Measurements from ENCODE around the gene SLC7A14. TPM values are rescaled to one million over a fixed set of nuclear protein-coding genes. Genes with fewer than 3 reads are reported as not detected.

Gene SLC7A14
- total and polyA plus RNA-seq, 2 donors (not counting 3 experiments of a cell fraction or from before 2014, with no cell fraction given): 0.07 to 0.57 TPM

DNA sequence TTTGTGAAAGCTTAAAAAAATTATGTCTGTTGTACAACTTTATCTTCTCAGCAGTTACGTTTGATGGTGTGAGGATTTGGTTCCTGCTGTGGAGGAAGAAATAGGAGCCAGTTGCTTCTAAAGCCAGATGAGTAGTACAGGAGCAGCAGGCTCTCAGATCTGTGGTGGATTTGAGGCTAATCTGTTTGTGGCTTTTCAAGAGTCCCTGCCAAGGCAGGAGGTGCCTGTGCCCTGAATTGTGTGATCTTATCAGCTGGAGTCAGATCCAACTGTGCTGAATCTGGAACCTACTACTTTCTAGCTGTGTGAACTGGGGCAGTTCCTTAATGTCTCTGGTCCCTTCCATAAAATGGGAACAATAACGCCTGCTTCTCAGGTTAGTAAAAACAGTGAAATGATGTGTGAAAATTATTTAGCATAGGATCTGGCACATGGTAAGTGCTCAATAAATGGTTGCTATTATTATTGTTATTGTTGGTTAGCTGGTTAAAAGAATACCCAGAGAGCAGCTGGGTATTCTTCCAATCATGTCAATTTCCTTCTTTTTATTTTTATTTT lies 159.6 kb downstream of the SLC7A14 start:
- CTCF ChIA-PET: interaction anchor here (0.6 to 3.0 kb wide), 6 partner anchors 12 to 422 kb away, joined by 3 to 15 read pairs (median 4); no protein-coding TSS in a partner anchor

DNA sequence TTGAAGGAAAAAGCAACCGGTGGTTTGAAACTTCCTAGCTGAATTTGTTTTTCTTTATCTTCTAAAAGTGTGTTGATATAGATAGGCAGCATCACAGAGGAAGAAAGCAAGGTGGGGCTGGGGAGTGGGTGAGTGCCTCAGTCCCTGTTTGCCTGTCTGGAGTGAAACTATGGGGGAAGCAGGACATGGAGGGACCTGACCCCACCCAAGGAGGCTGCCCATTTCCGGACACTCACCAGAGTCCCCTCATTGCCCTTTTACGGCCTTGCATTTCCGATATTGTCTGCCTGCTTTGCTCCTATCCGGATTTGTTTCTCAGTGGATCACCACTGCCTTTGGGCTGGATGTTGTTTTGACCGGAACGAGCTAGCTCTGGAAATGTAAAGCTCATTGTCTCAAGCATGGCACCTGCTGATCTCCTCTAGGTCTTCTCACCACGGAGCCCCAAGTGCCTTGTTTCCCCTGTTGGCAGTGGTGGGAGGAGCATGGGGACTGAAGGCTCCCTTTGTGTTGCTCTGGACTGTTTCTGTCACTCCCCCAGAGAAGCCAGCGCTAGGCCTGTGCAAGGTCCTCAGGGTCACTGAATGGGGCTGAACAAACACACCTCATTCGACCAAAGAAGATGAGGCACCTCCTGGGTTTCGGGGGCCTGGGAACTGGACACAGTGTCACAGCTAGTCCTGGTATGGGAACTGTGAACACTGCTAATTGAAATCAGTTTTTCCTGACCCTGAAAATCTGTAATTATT lies 160.2 kb downstream of the SLC7A14 start:
- POLR2A ChIA-PET: no interaction called here
- Histone ChIP-seq H3K4me2 (ENCODE audit: insufficient read depth, low read length) (peak overlapping the region; percentile 50), H4K20me1 (replicated peaks; ENCODE audit: control insufficient read depth, extremely low read depth, insufficient read depth, low read length) (no peaks in the 10 kb centered on the region), H3K36me3 (ENCODE audit: control insufficient read depth in 2 of 2, extremely low read depth in 1 of 2, insufficient read depth in 2 of 2, low read length in 2 of 2) (peaks cover 3 to 11% of the 10 kb centered on the region in 2 experiments), H3K27ac (ENCODE audit: insufficient read depth, low read depth, low read length) (peak overlapping the region; percentile 70), H3K4me1 (ENCODE audit: control insufficient read depth, extremely low read depth, insufficient read depth, low read length) (peaks cover 50% of the 10 kb centered on the region), H2AFZ (ENCODE audit: low read depth, low read length) (no peak overlapping the region), H3K27me3 (ENCODE audit: control insufficient read depth in 2 of 2, insufficient read depth in 2 of 2, low read length in 2 of 2) (no peaks in the 10 kb centered on the region), H3K9ac (replicated peaks; ENCODE audit: extremely low read depth, insufficient read depth, low read length) (peak overlapping the region; percentile 3), H3K9me1 (replicated peaks; ENCODE audit: control insufficient read depth, extremely low read depth, insufficient read depth, low read length) (no peaks in the 10 kb centered on the region), H3K9me3 (replicated peaks; ENCODE audit: control insufficient read depth, insufficient read depth, low read length) (no peaks in the 10 kb centered on the region), H3K79me2 (ENCODE audit: control insufficient read depth, insufficient read depth, low read length) (peaks cover 97% of the 10 kb centered on the region), H3K4me3 (replicated peaks in 1 of 3; ENCODE audit: insufficient read depth in 1 of 3, low read depth in 1 of 3, low read length in 3 of 3) (no peak overlapping the region)
- BruUV-seq (replicated peaks): no TSS peak
- dilution Hi-C loops (cut with MboI; ENCODE audit: extremely low pct_ligation_motif_present, low sequenced_read_pairs) (no loop called here), intact Hi-C loops (cut with micrococcal nuclease) (no loop called here)
- TF ChIP-seq GATA2 (IDR thresholded peaks at IDR 0.05; ENCODE audit: insufficient read depth, insufficient read length, low read depth, low read length) (no peak), JUN (IDR thresholded peaks at IDR 0.05; ENCODE audit: borderline replicate concordance, insufficient read depth, insufficient read length, low read depth) (no peak), MYC (IDR thresholded peaks at IDR 0.05; ENCODE audit: low read depth, low read length) (no peak), POLR2AphosphoS5 (IDR thresholded peaks at IDR 0.05; ENCODE audit: insufficient read depth, low read depth, low read length) (no peak), POLR2A (IDR thresholded peaks at IDR 0.05; ENCODE audit: low read depth, low read length) (no peak), EZH2 (IDR thresholded peaks at IDR 0.05; ENCODE audit: borderline replicate concordance, low read depth, low read length, severe bottlenecking) (no peak), FOS (IDR thresholded peaks at IDR 0.05; ENCODE audit: borderline replicate concordance, insufficient read depth, low read length) (no peak)
- TF ChIP-seq, protein P1, sequence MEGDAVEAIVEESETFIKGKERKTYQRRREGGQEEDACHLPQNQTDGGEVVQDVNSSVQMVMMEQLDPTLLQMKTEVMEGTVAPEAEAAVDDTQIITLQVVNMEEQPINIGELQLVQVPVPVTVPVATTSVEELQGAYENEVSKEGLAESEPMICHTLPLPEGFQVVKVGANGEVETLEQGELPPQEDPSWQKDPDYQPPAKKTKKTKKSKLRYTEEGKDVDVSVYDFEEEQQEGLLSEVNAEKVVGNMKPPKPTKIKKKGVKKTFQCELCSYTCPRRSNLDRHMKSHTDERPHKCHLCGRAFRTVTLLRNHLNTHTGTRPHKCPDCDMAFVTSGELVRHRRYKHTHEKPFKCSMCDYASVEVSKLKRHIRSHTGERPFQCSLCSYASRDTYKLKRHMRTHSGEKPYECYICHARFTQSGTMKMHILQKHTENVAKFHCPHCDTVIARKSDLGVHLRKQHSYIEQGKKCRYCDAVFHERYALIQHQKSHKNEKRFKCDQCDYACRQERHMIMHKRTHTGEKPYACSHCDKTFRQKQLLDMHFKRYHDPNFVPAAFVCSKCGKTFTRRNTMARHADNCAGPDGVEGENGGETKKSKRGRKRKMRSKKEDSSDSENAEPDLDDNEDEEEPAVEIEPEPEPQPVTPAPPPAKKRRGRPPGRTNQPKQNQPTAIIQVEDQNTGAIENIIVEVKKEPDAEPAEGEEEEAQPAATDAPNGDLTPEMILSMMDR (IDR thresholded peaks at IDR 0.05; ENCODE audit: extremely low read depth in 1 of 2, insufficient read depth in 1 of 2, low read depth in 1 of 2, low read length in 2 of 2): no peak
- TF ChIP-seq, protein P2, sequence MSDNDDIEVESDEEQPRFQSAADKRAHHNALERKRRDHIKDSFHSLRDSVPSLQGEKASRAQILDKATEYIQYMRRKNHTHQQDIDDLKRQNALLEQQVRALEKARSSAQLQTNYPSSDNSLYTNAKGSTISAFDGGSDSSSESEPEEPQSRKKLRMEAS (IDR thresholded peaks at IDR 0.05; ENCODE audit: insufficient read depth, insufficient read length): no peak
- CTCF ChIA-PET: interaction anchor here (0.6 to 3.0 kb wide), 7 partner anchors 12 to 423 kb away, joined by 3 to 15 read pairs (median 4); no protein-coding TSS in a partner anchor
- DNase-seq (ENCODE audit: low read depth, low spot score) (no peak), FAIRE-seq (no peak)

More for the DNA sequence above, 159.6 kb downstream of the SLC7A14 start:
- FAIRE-seq (no peak), DNase-seq (ENCODE audit: low read depth, low spot score) (no peak)
- TF ChIP-seq POLR2A (IDR thresholded peaks at IDR 0.05; ENCODE audit: low read depth, low read length): no peak
- TF ChIP-seq EZH2 (IDR thresholded peaks at IDR 0.05; ENCODE audit: borderline replicate concordance, low read depth, low read length, severe bottlenecking): no peak
- Histone ChIP-seq H3K9ac (replicated peaks; ENCODE audit: extremely low read depth, insufficient read depth, low read length) (no peak overlapping the region), H3K36me3 (ENCODE audit: control insufficient read depth in 2 of 2, extremely low read depth in 1 of 2, insufficient read depth in 2 of 2, low read length in 2 of 2) (peaks cover 3 to 11% of the 10 kb centered on the region in 2 experiments), H3K27me3 (ENCODE audit: control insufficient read depth in 2 of 2, insufficient read depth in 2 of 2, low read length in 2 of 2) (no peaks in the 10 kb centered on the region), H3K4me2 (ENCODE audit: insufficient read depth, low read length) (no peak overlapping the region), H3K9me3 (replicated peaks; ENCODE audit: control insufficient read depth, insufficient read depth, low read length) (no peaks in the 10 kb centered on the region), H3K79me2 (ENCODE audit: control insufficient read depth, insufficient read depth, low read length) (peaks cover 96% of the 10 kb centered on the region), H3K4me1 (ENCODE audit: control insufficient read depth, extremely low read depth, insufficient read depth, low read length) (peaks cover 46% of the 10 kb centered on the region), H2AFZ (ENCODE audit: low read depth, low read length) (no peak overlapping the region), H3K27ac (ENCODE audit: insufficient read depth, low read depth, low read length) (no peak overlapping the region), H4K20me1 (replicated peaks; ENCODE audit: control insufficient read depth, extremely low read depth, insufficient read depth, low read length) (no peaks in the 10 kb centered on the region), H3K4me3 (replicated peaks in 1 of 3; ENCODE audit: insufficient read depth in 1 of 3, low read depth in 1 of 3, low read length in 3 of 3) (no peak overlapping the region), H3K9me1 (replicated peaks; ENCODE audit: control insufficient read depth, extremely low read depth, insufficient read depth, low read length) (no peaks in the 10 kb centered on the region)
- BruUV-seq (replicated peaks): no TSS peak
- intact Hi-C loops (cut with micrococcal nuclease): no loop called here
- dilution Hi-C loops (cut with MboI; ENCODE audit: extremely low pct_ligation_motif_present, low sequenced_read_pairs): no loop called here
- POLR2A ChIA-PET: no interaction called here
